ENCODE results near the gene SLC27A1.

- TF ChIP-seq GATA2 (IDR thresholded peaks at IDR 0.05; ENCODE audit: insufficient read depth, insufficient read length, low read depth, low read length) (no peak), CTCF (IDR thresholded peaks at IDR 0.05; ENCODE audit: extremely low read depth in 1 of 2, insufficient read depth in 1 of 2, low read depth in 1 of 2, low read length in 2 of 2) (no peak), EZH2 (IDR thresholded peaks at IDR 0.05; ENCODE audit: borderline replicate concordance, low read depth, low read length, severe bottlenecking) (no peak), POLR2A (IDR thresholded peaks at IDR 0.05; ENCODE audit: low read depth, low read length) (no peak)
Measured at GRCh38 chr19:17541184-17541759, 70.9 kb downstream of the SLC27A1 start.

Measured in endothelial cell of umbilical vein (primary cell).